ENCODE results near the gene SOX1.

Gene SOX1

DNA sequence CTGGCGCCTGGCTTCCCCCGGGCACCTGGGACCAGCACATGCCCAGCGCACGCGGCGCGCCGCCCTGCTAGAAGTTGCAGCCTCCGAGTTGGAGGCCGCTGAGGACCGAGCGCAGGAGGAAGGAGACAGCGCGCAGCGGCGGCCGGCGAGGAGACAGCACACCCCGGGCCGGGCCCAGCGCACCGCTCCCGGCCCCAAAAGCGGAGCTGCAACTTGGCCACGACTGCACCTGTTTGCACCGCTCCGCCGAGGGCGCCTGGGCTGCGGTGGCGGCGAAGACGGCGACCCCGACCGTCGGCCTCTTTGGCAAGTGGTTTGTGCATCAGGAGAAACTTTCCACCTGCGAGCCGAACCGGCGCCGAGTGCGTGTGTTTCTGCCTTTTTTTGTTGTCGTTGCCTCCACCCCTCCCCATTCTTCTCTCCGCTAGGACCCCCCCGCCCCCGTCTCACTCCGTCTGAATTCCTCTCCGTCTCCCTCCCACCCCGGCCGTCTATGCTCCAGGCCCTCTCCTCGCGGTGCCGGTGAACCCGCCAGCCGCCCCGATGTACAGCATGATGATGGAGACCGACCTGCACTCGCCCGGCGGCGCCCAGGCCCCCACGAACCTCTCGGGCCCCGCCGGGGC is at the start of gene SOX1:
Gene SOX1 (plus strand): TSS at position 34 of the 626 bp plus-strand sequence. CDS start 510 bp downstream, at position 544.
- no peak for DNase-seq (ENCODE audit: low spot score)

DNA sequence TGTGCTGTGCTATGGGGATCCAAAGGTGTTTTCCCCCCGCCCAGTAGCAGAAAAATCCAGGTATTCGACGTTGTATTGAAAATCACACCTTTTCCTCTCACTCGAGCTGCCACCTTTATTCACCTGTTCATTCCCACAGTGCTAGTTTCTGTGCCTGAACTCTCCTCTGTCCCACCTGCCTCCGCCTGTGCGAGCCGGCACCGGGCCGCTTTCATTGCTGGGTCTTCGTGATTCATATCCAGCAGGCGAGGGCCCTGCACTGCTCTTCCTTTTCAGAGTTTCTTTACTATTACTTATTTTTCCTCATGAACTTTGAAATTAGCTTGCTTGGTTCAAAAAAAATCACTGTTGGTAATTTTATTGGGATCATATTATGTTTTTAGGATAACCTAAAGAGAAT is 42.4 kb upstream of the SOX1 start:
- no peak for DNase-seq (ENCODE audit: low spot score)

DNA sequence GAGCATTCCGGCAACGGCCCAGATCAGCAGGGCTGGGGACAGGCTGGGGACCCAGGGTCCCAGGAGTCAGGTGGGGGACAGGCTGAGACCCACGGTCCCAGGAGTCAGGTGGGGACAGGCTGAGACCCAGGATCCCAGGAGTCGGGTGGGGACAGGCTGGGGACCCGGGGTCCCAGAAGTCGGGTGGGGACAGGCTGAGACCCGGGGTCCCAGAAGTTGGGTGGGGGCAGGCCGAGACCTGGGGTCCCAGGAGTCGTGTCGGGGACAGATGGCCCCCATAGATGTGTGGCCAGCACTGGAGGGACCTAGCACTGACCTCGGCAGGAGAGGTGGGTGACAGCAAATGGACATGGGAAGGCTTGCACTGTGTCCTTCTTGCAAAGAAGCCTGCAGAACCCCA is 39.7 kb upstream of the SOX1 start:
- no peak for DNase-seq (ENCODE audit: low spot score)

DNA sequence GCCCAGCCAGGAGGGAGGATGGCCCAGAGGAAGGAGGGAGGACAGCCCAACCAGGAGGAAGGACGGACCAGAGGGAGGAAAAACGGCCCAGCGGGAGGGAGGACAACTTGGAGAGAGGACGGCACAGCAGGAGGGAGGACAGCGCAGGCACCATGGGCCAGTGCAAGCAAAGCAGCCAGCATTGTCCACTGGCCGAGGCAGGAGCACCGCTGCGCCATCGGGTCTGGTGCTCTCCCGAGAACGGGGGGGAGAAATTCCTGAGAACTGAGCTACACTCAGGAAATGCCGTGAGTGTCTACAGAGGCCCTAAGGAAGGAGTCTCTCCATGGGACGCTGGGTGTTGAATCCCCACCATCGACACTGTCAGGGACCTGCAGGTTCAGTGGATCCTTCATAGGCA is 38.5 kb upstream of the SOX1 start:
- DNase-seq (ENCODE audit: low spot score) = no peak

DNA sequence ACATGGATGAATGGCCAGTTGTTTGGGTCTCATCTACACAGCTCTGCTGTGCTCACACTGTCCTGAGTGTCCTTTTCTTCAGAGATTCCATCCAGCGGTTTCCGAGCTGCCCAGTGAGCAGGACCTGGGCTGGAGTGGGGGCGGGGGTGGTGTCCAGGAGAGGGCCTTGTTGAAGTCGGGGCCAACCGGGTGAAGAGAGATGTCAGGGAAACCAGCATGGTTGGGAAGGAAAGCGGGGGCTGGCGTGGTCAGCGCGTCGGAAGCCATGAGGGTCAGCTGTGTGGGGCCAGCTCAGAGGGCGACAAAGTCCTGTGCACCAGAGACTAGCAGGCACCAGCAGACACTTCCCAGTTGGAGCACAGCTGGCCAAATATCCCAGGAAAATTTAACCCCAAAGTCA is 37.8 kb upstream of the SOX1 start:
- DNase-seq (ENCODE audit: low spot score) = no peak

DNA sequence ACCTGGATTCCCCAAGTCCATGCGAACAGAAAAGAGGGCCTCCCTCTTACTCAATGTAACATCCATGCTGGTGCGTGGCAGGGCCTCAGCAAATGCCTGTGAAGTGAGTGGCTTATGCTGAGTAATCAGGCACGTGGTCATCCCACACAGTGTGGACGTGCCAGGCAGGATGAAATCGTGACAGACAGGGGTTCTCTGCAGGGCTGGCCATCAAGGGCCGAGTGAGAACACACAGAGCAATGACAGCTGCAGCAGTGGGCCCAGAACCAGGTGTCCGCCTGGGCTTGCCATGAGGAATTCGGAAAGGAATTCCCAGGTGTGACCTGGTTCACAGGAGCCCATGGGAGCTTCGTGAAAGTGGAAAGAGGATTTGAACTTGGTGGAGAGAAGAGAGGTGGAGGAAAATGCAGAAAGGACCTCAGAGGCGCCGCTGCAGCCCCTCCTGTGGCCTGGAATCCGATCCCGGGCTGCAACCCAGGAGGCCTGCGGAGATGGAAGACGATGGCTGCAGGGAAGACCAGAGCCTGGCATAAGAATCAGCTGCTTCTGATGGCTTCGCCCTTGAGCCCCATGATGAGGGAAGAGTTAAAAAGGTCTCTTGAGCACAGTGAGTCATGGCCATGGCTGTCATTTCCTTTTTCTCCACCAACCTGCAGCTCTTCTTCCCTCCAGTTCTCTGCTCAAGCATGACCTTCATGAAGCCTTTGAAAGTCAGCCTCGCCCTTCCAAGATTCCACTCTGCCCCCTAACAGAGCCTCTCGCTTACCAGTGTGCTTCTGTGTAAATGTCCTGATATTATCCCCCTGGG is 34.6 kb upstream of the SOX1 start:
- DNase-seq (ENCODE audit: low spot score) = no peak

DNA sequence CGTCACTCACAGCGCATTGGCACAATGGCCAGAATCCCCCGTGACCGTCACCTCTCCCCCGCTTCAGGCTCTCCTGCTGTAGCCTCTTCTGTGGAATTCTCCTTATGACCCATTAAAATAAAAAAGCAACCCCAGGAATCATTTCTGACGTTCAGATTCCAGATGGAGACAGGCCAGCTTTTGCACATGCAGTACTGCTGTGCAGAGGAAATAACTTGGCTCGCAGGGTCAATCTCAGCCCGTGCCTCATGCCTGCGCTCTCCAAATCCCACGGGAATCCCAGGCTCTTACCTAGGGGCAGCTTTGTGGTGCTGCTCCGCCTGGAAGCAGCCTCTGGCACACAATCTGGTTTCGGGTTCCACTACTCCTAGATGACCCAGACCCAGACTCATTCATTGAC is 32.7 kb upstream of the SOX1 start:
- DNase-seq (ENCODE audit: low spot score) = no peak

DNA sequence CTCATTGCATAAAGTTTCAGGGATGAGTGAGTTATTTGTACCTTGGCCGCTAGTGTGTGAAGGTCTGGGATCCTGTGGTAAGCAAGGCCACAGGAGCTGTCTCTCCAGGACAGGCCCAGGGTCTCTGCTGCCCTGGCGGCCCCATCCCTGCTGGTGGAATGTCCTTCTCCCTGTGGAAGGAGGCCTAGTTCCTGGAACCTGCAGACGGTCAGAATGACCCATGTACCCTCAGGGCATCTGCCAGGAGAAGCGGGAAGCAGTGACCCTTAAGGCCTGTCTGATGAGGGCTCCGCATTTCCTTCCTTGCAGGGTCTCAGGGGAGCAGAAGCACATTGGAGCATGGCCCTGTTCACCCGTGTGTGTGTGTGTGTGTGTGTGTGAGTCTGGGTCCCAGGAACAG is 32.1 kb upstream of the SOX1 start:
- DNase-seq (ENCODE audit: low spot score) = no peak

DNA sequence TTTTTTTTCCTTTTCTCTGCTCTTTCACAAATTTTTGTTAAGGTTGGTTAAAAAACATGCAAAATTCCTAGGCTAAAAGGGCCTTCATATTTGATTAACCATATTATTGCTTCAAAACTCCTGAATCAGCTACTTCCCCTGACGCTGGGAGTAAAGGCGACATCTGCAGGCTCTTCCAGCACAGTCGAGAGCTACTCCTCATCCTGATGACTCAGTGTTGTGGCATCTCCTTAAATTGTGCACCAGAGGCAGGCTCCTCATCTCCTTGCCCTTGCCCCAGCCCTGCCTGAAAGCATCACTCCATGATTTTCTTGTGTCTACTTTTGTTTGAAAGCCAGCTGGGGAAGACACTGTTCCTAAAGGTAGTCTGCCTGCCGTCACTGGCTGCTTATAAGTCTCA is 24.5 kb upstream of the SOX1 start:
- no peak for DNase-seq (ENCODE audit: low spot score)

DNA sequence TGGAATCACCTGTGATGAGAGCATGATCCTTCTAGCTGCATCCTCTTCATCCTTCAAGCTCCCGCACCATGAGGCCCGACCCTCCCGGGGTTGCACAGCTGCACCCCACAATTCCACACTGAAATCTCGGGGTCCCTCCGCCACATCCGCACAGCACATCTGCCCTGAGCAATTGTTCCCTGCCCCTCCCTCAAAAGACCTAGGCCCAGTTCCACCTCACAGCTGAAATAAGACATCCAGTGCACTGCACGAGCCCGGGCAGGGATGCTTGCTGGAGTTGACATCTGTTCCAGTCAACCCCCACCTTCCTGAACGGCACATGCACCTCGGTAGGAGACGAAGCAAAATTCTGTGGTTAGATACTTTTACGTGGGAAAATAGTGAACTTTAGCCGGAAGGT is 14.7 kb upstream of the SOX1 start:
- DNase-seq (ENCODE audit: low spot score) = no peak

DNA sequence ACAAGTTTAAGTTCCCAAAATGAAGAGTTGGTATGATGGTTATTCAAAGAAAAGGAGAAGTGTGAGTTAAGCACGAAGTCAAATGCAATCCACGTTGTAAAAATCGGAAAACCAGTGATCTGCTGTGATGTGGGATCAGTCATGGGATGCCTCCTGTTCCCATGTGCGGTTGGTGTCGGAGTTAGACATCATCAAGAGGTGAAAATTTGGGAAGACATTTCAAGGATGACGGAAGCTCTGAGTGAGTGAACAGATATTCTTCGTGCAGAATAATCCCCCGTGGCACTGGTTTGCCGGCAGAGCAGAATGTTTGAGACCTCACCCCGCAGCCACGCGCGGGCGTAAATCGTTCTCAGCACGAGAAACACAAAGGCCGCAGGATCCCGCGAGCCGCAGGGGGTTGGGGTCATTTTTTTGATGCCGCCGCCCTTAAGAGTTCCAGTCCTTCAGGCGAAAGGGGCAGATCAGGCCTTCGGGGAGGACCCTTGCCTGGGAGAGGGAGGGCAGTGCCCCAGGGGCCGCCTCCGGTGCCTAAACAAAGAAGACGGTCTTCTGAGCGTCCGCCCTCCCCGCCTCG is 13.7 kb upstream of the SOX1 start:
- DNase-seq (ENCODE audit: low spot score) = no peak

DNA sequence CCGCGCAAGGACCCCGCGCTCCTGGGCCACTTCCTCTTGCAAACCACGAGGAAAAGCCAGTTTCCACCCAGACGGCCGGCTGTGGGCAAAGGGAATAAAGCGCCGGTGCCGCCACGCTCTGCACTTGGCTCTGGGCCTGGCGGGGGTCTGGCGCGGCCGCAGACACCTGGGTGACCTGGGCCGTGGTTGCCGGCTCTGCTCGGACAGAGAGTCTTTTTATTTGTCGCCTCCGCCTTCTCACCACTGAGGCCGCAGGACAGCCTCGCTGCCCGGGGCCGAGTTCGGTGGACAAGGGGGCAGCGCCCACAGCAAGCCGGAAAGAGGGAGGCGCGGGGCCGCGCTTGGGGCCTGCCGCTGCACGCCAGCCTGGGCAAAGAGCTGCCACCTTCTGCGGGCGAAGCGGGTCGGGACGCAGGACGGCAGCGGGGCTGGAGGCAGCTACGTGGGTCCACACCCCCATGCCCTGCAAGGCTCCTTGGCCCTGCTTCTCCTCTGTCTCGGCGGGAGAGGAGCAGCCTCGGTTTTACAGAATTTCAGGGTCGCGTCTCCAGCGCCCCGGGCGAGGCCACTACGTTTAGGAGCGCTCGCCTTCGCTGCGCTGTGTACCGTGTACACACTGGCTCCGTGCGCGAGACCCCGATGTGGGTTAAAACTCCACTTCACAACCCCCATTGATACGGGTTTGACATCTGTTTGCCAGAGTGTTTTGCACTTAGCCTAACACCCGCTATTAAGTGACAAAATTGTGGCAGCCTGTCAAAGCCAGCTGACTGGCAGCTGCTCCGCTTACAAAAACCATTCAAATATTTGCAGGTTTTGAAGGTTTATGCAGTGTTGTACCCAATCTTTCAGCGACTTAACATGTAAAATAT is 13.0 kb upstream of the SOX1 start:
- no peak for DNase-seq (ENCODE audit: low spot score)

DNA sequence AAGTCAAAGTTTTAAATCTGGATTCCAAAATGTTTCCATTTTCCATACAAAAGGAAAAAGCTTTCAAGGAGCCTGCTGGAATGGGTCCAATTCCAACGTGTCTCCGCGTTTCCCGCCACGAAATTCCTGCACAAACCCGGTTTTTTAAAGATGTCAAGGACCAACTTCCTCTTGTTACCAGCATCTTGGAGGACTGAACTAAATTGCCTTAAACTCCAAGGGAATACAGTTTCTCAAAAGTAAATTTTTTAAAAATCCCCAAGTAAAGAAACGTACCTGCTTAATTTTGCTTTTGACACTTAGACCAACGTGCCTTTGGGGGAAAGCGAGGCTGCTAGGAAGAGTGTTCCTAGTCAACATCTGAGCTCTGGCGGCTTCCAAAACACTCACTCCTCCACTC is 12.3 kb upstream of the SOX1 start:
- DNase-seq (ENCODE audit: low spot score) = no peak

DNA sequence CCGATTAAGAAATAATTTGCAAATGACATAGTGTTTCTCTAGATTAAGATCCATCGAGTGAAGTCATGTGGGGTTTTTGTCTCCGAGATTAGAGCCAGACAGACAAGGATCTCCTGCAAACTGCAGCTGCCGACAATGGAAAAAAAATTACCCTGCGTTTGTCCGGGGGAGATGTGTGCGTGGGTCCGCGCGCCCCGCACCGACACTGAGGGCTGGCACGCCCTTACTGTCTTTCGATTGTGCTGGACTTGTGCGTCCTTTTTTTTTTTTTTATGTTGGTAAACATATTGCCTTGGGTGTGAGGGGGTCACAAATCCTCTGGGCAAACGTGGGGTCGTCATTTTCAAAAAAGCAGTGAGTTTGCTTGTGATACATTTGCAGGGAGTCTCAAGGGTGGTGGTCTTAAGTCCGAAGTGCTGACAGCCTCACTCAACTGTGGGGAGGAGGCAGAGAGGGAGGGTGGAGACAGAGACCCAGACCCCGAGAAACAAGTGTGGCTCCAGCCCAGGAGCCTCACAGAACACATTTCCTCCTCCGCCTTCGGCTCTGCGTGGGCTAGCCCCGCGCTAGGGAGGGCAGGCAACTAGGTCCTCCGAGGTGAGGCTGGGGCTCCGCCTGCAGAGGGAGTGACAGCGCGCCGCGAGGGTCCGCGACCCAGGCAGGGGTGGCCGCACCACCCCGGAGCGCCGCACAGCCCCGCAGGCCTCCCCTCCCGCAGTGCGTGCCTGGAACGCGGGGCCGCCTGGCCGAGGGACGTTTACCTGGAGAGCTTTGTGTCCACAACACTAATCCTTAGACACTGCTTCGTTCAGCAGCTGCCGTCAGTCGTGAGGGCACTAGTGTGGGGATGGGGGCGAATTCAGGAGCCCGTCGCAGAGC is 11.7 kb upstream of the SOX1 start:
- DNase-seq (ENCODE audit: low spot score) = no peak

DNA sequence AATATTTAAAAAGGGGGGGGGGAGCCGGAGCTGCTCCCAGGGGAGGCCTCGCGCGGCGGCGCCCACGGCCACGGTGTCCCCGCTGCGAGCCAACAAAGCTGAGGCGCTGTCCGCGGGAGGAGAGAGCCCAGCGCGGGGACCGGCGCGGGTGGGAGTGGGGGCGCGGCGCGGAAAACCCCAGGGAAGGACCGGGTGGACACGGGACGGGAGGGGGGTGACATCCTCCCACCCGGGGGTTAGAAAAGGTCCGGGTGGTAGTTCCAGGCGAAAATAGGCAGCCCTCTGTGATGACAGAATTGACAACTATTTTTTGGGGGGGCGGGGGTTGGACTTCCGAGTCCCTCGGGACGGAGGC is 11.1 kb upstream of the SOX1 start:
- DNase-seq (ENCODE audit: low spot score) = no peak

DNA sequence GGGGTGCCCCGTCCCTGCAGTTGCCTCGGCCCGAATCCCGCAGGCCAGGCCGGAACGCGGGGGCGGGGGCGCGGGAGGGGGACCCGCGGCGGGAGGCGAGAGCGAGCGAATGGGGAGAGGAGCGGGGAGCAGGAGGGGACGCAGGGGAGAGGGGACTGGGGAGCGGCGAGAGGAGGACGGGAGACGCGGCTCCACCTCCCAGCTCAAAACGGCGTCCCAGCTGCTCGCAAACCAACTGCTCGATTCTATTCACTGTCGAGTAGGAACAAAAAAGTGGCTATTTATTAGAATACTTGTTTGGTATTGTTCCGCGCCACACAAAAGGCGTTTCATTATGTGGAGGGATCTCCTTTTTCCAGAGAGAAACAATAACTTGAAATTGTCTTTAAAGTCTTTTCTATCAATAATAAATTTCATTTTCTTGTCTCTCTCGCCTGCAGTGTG is 10.6 kb upstream of the SOX1 start:
- no peak for DNase-seq (ENCODE audit: low spot score)

DNA sequence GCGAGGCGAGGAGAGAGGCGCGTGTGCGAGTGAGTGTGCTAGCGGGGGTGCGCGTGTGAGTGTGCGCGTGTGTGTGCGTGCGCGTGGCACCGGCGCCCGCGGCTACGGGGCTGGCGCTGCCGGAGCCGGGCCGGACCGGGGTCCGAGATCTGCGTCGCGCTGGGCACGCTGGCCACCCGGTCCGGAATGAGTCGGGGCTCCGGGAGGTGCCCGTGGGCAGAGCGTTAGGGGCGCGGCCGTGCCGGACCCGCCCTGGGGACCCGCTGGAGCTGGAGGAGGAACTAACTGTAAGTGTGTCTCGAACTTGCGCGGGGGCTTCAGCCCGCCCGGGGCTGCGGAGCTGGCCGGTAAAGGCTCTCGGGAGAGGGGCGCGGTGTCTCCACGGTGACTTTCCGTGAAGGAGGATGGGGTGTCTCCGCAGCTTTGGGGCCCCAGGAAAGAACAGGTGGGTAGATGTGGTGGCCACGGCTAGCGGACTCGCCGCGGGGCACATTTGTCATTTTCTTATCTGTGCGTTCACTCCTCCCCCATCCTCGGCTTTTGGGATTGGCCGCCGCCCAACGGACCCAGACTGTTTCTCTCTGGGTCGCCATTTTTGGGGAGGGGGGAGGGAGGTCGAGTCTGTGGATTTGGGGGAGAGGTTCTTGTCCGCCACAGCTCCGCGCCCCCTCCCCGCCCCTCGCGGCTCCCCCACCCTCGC is 10.1 kb upstream of the SOX1 start:
- DNase-seq (ENCODE audit: low spot score) = no peak

DNA sequence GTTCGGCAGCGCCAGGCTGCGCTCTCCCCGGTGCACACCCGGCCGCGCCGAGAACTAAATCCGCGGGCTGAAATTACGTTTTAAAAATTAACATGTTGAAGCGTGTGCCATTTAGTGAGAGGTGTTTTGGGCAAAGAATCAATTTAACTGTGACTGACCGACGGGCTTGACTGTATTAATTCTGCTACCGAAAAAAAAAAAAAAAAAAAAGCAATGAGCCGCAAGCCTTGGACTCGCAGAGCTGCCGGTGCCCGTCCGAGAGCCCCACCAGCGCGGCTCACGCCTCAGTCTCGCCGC is 9.6 kb upstream of the SOX1 start:
- DNase-seq (ENCODE audit: low spot score) = no peak

DNA sequence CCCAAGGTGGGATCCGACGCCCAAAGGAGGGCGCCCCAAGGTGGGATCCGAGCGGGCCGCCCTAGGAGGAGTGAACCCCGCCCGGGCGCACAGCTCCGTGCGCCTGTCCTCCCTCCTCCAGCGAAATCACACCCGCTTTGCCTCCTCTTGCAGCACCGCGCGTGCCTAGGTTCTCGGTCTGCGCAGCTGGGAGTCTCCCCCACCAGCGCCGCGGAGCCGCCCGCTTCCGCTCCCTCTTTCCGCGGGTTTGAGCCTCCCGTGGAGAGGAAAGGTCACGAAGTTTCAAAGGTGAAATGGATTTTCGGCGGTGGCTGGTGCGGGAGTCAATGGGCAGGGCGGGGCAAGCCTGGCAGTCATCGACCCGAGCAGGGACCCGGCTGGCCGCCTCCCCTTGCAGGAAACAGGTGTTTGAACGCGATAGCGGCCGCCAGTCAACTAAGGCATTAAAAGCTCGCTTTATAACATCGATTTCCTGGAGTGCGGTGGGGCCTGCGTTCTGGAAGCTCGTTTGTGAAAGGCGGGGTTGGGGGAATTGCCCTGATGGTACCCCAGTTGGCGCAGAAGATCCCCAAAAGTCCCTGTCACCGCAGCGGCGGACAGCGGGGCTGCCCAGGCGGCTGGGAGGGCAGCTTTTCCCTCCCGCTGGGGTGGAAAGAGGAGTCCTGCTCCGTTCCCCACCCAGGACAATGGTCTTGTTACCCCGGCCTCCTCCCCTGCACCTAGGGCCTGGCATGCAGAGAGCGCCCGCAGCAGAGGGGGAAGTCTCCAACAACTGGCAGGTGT is 9.0 kb upstream of the SOX1 start:
- no peak for DNase-seq (ENCODE audit: low spot score)

DNA sequence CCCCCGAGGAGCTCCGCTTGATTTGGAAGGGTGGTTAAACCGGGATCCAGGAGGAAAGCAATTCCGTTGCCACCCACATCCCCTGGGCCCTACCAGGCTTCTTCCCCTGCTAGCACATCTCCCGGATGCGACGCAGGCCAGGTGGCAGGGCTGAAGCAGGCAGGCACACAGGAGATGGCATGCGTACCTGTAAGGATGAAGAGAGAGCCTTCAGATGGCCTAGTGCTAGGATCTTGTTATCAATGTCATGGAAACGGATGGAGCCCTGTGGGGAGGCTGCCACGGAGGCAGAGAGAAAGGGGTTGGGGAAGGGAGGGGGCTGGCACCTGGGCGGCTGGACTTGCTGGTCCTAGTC is 8.5 kb upstream of the SOX1 start:
- DNase-seq (ENCODE audit: low spot score) = no peak

DNA sequence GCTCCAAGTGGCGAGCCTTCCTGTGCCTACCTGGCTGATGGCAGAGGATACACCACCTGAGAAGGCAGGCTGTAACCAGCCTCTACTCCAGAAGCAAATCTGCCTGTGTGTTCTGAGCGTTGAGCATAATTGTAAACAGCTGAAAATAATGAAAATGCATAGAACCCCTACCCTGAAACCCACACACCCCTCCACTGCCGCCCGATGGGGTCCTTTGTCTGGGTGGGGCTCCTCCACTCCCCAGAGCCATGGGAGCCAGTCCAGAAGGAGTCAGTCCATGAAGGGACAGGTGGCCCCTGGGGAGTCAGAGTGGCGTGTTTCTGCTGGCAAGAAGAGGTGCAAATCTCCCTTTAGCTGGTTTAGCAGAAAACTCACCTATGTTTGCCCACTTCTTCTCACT is 8.0 kb upstream of the SOX1 start:
- DNase-seq (ENCODE audit: low spot score) = no peak
